ENCODE data around the gene RBP5. TPM values are rescaled to one million over a fixed set of nuclear protein-coding genes. Genes with fewer than 3 reads are reported as not detected.

RBP5 gene
- not detected for total RNA-seq

GRCh38 chr12:7128681-7129286, at the start of gene RBP5:
RBP5 (minus strand) TSS chr12:7128889; CDS start chr12:7128775, 114 bp downstream.
- DNase-seq (no peak), ATAC-seq (no peak)
- H3K9me3 ChIP-seq = no peaks in the 10 kb centered on the region
- in situ Hi-C loops (cut with MboI; ENCODE audit: low sequenced_read_pairs in 4 of 4) = no loop called here
- peaks cover 17 to 18% of the 10 kb centered on the region in 2 donors for H3K4me1 ChIP-seq
- TF ChIP-seq POLR2A (IDR thresholded peaks at IDR 0.05) = no peak
- TF ChIP-seq CTCF (IDR thresholded peaks at IDR 0.05 in 4 of 5, conservative IDR thresholded peaks at IDR 0.05 in 1 of 5) = no peak
- H3K27ac ChIP-seq = peak within 1 kb of the TSS in 3 of 4 donors; percentile 55 to 65 (median 61)
- H3K36me3 ChIP-seq = no peaks in the 10 kb centered on the region
- intact Hi-C loops (cut with DNase I; ENCODE audit: low total_unique reads) = no loop called here
- peaks cover 16 to 31% (median 28%) of the 10 kb centered on the region in 3 donors for H3K27me3 ChIP-seq
- H3K4me3 ChIP-seq = peak within 1 kb of the TSS; percentile 56 to 78 (median 62)

GRCh38 chr12:7178481-7178880, 49.8 kb upstream of the RBP5 start:
- H3K4me1 ChIP-seq = no peaks in the 10 kb centered on the region
- H3K9me3 ChIP-seq = no peaks in the 10 kb centered on the region
- peaks cover 0 to 9% (median 9%) of the 10 kb centered on the region in 3 donors for H3K27me3 ChIP-seq
- no peaks in the 10 kb centered on the region for H3K36me3 ChIP-seq
- ATAC-seq (no peak), DNase-seq (no peak)
- in situ Hi-C loops (cut with MboI; ENCODE audit: low sequenced_read_pairs in 4 of 4) (loop anchor here in 2 of 4 donors (25.0 kb wide), 1 partner anchor 859 kb away; the partner anchor contains the start of gene FOXJ2 (in 2 of the 2)), intact Hi-C loops (cut with DNase I; ENCODE audit: low total_unique reads) (no loop called here)
- H3K27ac ChIP-seq = no peak overlapping the region
- no peak overlapping the region for H3K4me3 ChIP-seq
- no peak for TF ChIP-seq CTCF (IDR thresholded peaks at IDR 0.05 in 4 of 5, conservative IDR thresholded peaks at IDR 0.05 in 1 of 5)
- no peak for TF ChIP-seq POLR2A (IDR thresholded peaks at IDR 0.05)

GRCh38 chr12:7176595-7176994, 47.9 kb upstream of the RBP5 start:
- H3K4me3 ChIP-seq = no peak overlapping the region
- no peak overlapping the region for H3K27ac ChIP-seq
- DNase-seq (no peak), ATAC-seq (no peak)
- no peaks in the 10 kb centered on the region for H3K9me3 ChIP-seq
- H3K27me3 ChIP-seq = peaks cover 0 to 11% (median 9%) of the 10 kb centered on the region in 3 donors
- H3K36me3 ChIP-seq = no peaks in the 10 kb centered on the region
- intact Hi-C loops (cut with DNase I; ENCODE audit: low total_unique reads) (no loop called here), in situ Hi-C loops (cut with MboI; ENCODE audit: low sequenced_read_pairs in 4 of 4) (loop anchor here in 2 of 4 donors (25.0 kb wide), 1 partner anchor 861 kb away; the partner anchor contains the start of gene FOXJ2 (in 2 of the 2))
- TF ChIP-seq CTCF (IDR thresholded peaks at IDR 0.05 in 4 of 5, conservative IDR thresholded peaks at IDR 0.05 in 1 of 5) (no peak), POLR2A (IDR thresholded peaks at IDR 0.05) (no peak)
- no peaks in the 10 kb centered on the region for H3K4me1 ChIP-seq

- Histone ChIP-seq H3K4me1 (no peaks in the 10 kb centered on the region), H3K4me3 (no peak overlapping the region), H3K9me3 (no peaks in the 10 kb centered on the region), H3K27ac (no peak overlapping the region), H3K36me3 (no peaks in the 10 kb centered on the region), H3K27me3 (peaks cover 0 to 11% (median 9%) of the 10 kb centered on the region in 3 donors)
- no peak for TF ChIP-seq POLR2A (IDR thresholded peaks at IDR 0.05)
- no peak for TF ChIP-seq CTCF (IDR thresholded peaks at IDR 0.05 in 4 of 5, conservative IDR thresholded peaks at IDR 0.05 in 1 of 5)
- DNase-seq (no peak), ATAC-seq (no peak)
- intact Hi-C loops (cut with DNase I; ENCODE audit: low total_unique reads) = no loop called here
- in situ Hi-C loops (cut with MboI; ENCODE audit: low sequenced_read_pairs in 4 of 4) = loop anchor here in 2 of 4 donors (25.0 kb wide), 1 partner anchor 862 kb away; the partner anchor contains the start of gene FOXJ2 (in 2 of the 2)
Measured at GRCh38 chr12:7175493-7175892, 46.8 kb upstream of the RBP5 start.
